Nephron (organoid): ENCODE measurements around the gene LTBP4.

ENCODE experiments used
- H3K27ac Mint-ChIP-seq, 3 experiments: 2 replicates each; pipeline ENCODE4 v1.8.0; 2020; ENCODE audit warnings: mixed read lengths in 3 of 3, mild to moderate bottlenecking in 2 of 3, moderate library complexity in 1 of 3
- H3K27me3 Mint-ChIP-seq: 2 replicates; pipeline ENCODE4 v1.8.0; 2021; ENCODE audit warnings: low read depth, mild to moderate bottlenecking, moderate library complexity, mixed read lengths
- H3K36me3 Mint-ChIP-seq: 2 replicates; pipeline ENCODE4 v1.8.0; 2020; ENCODE audit warnings: low read depth, mixed read lengths
- H3K4me1 Mint-ChIP-seq: 2 replicates; pipeline ENCODE4 v1.8.0; 2020; ENCODE audit warnings: mixed read lengths
- H3K4me3 Mint-ChIP-seq, 3 experiments: 2 replicates each; pipeline ENCODE4 v1.8.0; 2020; ENCODE audit warnings: mild to moderate bottlenecking in 3 of 3, mixed read lengths in 3 of 3, moderate library complexity in 2 of 3
- H3K9me3 Mint-ChIP-seq: 2 replicates; pipeline ENCODE4 v1.8.0; 2020; ENCODE audit warnings: mixed read lengths
- TF ChIP-seq, protein P1 (sequence below), 3 experiments: fragments of 200-600 bp; sonication (generic); IDR thresholded peaks; one replicate each; pipeline ENCODE4 v1.5.0; 2021; ENCODE audit warnings: antibody characterized with exemption in 3 of 3; ENCODE audit not compliant: unreplicated experiment in 3 of 3

Gene LTBP4

DNA sequence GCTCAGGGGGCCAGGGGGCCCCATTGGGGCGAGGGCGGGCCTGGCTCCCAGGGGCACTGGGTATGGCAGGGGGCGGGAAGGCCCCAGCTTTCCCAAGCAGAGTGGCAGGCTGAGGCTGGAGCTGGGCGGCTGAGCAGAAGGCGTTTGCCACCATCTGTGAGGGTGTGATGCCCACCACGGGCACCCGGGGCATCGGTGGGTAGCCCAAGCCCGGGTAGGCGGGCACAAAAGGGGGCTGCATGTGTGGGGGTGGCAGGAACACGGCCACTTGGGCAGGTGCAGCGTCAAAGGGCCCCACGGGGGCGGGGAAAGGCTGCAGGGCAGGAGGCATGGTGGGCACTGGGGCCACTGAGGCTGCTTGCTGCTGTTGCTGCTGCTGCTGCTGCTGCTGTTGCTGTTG, 66.4 kb downstream of the LTBP4 start:
- H3K27ac Mint-ChIP-seq = no peak overlapping the region
- peaks cover 44% of the 10 kb centered on the region for H3K36me3 Mint-ChIP-seq
- TF ChIP-seq, protein P1, sequence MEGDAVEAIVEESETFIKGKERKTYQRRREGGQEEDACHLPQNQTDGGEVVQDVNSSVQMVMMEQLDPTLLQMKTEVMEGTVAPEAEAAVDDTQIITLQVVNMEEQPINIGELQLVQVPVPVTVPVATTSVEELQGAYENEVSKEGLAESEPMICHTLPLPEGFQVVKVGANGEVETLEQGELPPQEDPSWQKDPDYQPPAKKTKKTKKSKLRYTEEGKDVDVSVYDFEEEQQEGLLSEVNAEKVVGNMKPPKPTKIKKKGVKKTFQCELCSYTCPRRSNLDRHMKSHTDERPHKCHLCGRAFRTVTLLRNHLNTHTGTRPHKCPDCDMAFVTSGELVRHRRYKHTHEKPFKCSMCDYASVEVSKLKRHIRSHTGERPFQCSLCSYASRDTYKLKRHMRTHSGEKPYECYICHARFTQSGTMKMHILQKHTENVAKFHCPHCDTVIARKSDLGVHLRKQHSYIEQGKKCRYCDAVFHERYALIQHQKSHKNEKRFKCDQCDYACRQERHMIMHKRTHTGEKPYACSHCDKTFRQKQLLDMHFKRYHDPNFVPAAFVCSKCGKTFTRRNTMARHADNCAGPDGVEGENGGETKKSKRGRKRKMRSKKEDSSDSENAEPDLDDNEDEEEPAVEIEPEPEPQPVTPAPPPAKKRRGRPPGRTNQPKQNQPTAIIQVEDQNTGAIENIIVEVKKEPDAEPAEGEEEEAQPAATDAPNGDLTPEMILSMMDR (IDR thresholded peaks at IDR 0.05; ENCODE audit: unreplicated experiment in 3 of 3) = no peak
- H3K4me1 Mint-ChIP-seq = peaks cover 9% of the 10 kb centered on the region
- peaks cover 3% of the 10 kb centered on the region for H3K9me3 Mint-ChIP-seq
- peaks cover 4% of the 10 kb centered on the region for H3K27me3 Mint-ChIP-seq
- no peak overlapping the region for H3K4me3 Mint-ChIP-seq

DNA sequence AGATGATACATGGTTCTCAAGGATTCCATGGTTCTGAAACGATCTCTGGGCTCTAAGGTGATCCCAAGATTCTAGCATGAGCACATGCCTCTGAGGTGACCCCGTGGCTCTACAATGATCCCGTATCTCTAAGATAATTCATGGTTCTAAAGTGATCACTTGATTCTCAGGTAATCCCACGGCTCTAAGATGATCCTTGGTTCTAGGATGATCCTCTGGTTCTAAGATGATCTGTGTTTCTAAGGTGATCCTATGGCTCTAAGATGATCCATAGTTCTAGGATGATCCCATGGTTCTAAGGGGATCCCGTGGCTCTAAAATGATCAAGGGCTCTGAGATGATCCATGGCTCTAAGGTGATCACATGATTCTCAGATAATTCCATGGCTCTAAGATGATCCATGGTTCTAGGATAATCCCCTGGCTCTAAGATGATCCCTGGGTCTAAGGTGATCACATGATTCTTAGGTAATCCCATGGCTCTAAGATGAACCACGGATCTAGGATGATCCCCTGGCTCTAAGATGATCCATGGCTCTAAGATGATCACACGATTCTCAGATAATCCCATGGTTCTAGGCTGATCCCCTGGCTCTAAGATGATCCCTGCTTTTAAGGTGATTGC, 67.9 kb downstream of the LTBP4 start:
- no peaks in the 10 kb centered on the region for H3K27me3 Mint-ChIP-seq
- H3K36me3 Mint-ChIP-seq = peaks cover 44% of the 10 kb centered on the region

GRCh38 chr19:40671404-40671803, 70.2 kb downstream of the LTBP4 start:
- TF ChIP-seq, protein P1 (IDR thresholded peaks at IDR 0.05; ENCODE audit: unreplicated experiment in 3 of 3) = no peak
- peaks cover 3% of the 10 kb centered on the region for H3K9me3 Mint-ChIP-seq
- H3K27me3 Mint-ChIP-seq = no peaks in the 10 kb centered on the region
- H3K36me3 Mint-ChIP-seq = peaks cover 48% of the 10 kb centered on the region
- H3K27ac Mint-ChIP-seq = no peak overlapping the region
- H3K4me1 Mint-ChIP-seq = no peaks in the 10 kb centered on the region
- no peak overlapping the region for H3K4me3 Mint-ChIP-seq

More for the DNA sequence above, 67.9 kb downstream of the LTBP4 start:
- no peak overlapping the region for H3K27ac Mint-ChIP-seq
- peaks cover 3% of the 10 kb centered on the region for H3K9me3 Mint-ChIP-seq
- no peak overlapping the region for H3K4me3 Mint-ChIP-seq
- H3K4me1 Mint-ChIP-seq = no peaks in the 10 kb centered on the region
- TF ChIP-seq, protein P1 (IDR thresholded peaks at IDR 0.05; ENCODE audit: unreplicated experiment in 3 of 3) = no peak

GRCh38 chr19:40672038-40672437, 70.9 kb downstream of the LTBP4 start:
- TF ChIP-seq, protein P1 (IDR thresholded peaks at IDR 0.05; ENCODE audit: unreplicated experiment in 3 of 3) = no peak
- H3K9me3 Mint-ChIP-seq = peaks cover 3% of the 10 kb centered on the region
- H3K27me3 Mint-ChIP-seq = no peaks in the 10 kb centered on the region
- no peak overlapping the region for H3K27ac Mint-ChIP-seq
- H3K4me3 Mint-ChIP-seq = no peak overlapping the region
- H3K4me1 Mint-ChIP-seq = no peaks in the 10 kb centered on the region
- peaks cover 43% of the 10 kb centered on the region for H3K36me3 Mint-ChIP-seq

GRCh38 chr19:40672573-40673299, 71.6 kb downstream of the LTBP4 start:
- no peaks in the 10 kb centered on the region for H3K27me3 Mint-ChIP-seq
- no peak overlapping the region for H3K4me3 Mint-ChIP-seq
- H3K27ac Mint-ChIP-seq = no peak overlapping the region
- TF ChIP-seq, protein P1 (IDR thresholded peaks at IDR 0.05; ENCODE audit: unreplicated experiment in 3 of 3) = no peak
- peaks cover 45% of the 10 kb centered on the region for H3K36me3 Mint-ChIP-seq
- peaks cover 3% of the 10 kb centered on the region for H3K9me3 Mint-ChIP-seq
- no peaks in the 10 kb centered on the region for H3K4me1 Mint-ChIP-seq

- Mint-ChIP-seq H3K27ac (no peak overlapping the region), H3K4me3 (no peak overlapping the region), H3K27me3 (no peaks in the 10 kb centered on the region), H3K9me3 (peaks cover 3% of the 10 kb centered on the region), H3K36me3 (peaks cover 47% of the 10 kb centered on the region), H3K4me1 (no peaks in the 10 kb centered on the region)
- TF ChIP-seq, protein P1 (IDR thresholded peaks at IDR 0.05; ENCODE audit: unreplicated experiment in 3 of 3) = no peak
Observed at GRCh38 chr19:40673397-40673796, 72.2 kb downstream of the LTBP4 start.
